T-helper 1 cell (primary cell): ENCODE results near the gene PTPA.

Source experiments
- DNase-seq, 5 donors: peaks; one replicate each; pipeline ENCODE4 v3.0.0-alpha.2; 2012 to 2020

The PTPA gene

DNA sequence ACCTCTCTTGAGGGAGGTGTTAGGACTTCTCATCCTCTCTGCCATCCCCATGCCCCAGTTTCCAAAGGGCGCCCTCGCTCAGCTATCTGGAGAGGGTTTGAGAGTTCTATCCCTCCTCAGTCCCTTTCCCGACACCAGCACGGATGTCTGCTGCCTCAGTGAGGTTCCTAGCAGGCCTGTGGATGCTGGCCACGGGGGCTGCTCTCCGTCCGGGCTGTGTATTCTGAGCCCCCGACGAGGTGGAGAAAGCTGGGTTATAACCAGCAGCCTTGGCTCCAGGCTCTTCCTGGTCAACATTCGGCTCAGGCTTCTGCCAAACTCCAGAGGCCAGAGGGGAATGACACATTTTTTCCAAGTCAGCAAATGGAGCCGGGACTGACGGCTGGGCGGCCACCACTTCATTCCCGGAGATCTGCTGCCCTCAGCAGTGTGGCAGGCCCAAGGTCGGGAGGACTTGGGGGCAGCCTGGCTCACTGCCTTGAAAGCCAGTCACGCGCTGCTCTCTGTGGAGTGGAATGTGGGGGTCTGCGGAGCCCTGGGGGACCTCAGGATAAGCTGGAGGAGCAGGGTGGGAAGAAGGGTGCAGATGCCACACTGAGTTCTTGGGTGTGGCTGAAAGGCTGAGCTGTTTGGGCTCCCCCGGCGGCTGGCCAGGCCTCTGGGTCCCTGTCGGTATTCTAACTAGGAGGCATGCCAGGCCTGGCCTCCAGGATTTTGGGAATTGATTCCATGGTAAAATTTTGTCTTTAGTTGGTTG lies 27.4 kb downstream of the PTPA start:
- DNase-seq = no peak

GRCh38 chr9:129139233-129139992 lies 28.2 kb downstream of the PTPA start:
- DNase-seq = peak; percentile 40 to 78 (median 65)

GRCh38 chr9:129139993-129140396 lies 28.8 kb downstream of the PTPA start:
- peak; percentile 41 to 92 (median 68) for DNase-seq

GRCh38 chr9:129140397-129141065 lies 29.3 kb downstream of the PTPA start:
- no peak for DNase-seq

DNA sequence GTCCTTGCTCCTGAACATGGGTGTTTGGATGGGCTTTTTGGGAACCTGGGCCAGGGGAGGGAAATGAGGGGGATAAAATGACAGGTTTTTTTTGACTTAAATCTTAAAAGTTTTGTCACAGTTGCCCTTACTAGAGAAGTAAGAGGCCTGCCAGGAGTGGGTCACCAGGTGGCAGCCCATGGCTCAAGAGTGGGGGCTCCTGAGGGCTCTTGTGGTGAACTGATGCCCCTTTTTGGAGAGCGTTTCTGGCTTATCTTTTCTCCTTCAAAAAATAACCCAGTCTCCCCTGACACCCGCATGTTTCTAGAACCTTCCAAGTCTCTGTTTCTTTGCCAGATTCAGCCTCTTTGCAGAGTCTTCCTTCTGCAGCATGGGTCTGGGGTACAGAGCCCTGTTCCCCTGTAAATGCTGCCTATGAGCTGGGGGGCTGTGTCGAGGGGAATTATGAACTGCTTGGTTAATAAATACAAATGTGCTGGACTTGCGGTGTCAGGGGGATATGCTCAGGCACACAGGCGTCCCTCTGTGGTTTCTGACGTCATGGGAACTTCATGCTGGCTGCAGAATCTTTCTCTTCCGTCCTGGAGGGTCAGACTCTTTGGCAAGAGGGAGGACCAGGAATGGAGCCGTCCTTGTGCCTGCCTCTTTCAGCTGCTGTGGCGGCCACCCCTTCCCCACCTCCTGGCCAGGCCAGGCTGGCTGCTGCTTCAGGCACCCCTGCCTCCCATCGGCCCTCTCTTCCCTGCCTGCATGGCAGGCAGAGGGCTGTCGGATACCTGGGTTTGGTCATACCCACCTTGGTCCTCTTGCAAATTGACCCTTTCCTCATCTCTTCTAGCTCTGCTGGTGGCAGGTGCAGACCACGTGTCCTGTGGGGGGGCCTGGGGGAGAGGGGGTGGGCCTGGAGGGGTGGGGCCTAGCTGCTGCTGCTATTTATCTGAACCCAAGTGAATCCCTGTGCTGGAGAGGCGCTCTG lies 30.1 kb downstream of the PTPA start:
- DNase-seq = peak in 1 of 5 donors; percentile 11

DNA sequence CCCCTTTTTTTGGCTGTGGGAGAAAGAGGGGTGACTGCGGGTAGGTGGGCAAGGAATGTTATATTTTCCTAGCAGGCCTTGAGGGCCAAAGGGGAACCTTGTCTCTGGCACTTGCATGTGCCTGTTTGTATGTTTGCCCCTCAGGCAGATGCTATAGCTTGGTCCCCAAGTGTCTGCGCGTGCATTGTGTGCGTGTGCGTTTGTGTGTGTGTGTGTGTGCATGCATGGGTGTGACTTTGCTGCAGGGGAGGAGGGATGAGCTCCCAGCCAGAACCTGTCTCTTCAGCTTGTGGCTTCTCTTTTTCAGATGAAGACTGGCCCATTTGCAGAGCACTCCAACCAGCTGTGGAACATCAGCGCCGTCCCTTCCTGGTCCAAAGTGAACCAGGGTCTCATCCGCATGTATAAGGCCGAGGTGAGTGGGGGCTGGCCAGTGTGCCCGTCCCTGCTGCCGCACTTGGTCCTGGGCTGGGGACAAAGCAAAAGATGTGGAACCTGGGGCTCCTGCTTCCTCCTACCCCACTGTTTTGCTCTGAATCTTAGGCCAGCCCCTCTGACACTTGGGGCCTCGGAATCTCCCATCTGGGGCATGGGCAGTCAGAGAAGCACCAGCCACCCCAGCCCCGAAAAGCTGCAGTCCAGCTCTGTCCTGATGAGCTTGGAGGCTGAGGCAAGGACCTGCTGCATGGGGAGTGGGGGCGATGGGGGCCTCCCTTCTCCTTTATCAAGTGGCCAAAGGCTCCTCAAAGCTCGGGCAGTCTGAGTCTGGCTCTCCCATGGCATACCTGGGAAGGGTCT lies 31.1 kb downstream of the PTPA start:
- DNase-seq = no peak

- peak; percentile 41 to 69 (median 61) for DNase-seq
Observed at GRCh38 chr9:129143031-129143927, 32.1 kb downstream of the PTPA start.

GRCh38 chr9:129145316-129145715 lies 34.1 kb downstream of the PTPA start:
- DNase-seq = no peak

- no peak for DNase-seq
Observed at GRCh38 chr9:129145841-129146292, 34.7 kb downstream of the PTPA start.

DNA sequence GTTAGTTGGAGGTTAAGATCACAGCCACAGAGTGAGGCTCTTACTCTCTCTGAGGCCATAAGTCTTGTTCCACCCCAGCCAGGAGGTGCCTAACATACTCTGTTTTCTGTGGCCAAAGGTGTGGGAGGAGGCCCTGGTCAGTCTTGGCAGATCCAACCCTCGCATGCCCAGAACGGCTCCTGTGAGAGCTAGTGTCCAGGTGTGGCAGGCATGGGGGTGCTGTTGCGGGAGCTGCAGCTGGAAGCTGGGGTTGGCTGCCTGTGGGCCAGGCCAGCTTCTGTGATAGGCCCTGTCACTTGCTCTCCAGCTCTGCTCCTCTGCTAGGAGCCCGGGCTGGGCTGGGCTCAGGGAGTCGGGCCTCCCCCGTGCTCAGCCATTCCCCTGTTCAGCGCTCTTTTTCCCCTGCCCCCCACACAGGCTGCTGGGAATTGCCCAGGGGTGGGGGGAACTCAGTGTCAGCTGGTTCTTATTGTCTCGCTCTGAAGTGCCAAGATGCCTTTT lies 35.3 kb downstream of the PTPA start:
- DNase-seq = no peak

DNA sequence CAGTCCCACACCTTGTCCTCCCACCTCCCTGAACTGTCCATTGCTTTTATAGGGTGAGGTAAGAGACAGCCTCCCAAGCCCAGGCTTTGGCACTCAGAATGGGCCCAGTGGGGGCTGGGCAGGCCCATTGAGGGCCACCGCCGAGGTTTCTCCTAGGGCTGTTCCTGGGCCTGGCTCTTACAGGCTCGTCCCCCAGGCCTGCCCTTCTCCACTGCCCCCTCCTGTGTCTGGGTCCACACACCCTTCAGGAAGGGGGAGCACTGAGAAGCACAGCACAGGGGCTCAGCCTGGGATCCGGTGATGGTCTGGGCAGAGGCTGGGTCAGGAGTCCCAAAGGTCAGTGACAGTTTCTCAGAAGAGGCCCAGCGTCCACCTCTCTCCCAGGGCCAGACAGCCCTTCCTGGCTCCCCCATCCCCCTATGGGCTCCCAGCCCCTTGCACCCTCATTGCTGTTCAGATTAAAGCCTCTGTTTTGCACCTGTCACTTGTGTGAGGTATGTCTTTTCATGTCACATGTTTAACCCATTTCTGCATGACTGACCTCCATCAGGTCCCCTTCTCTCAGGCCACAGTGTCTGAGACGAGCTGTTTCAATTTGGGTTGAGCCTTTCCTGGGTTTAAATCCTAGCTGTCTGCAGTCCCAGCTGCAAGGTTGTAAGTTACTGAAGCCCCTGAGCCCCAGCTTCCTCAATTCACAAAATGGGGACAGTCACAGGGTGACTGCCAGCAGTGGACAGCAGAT lies 37.4 kb downstream of the PTPA start:
- no peak for DNase-seq

DNA sequence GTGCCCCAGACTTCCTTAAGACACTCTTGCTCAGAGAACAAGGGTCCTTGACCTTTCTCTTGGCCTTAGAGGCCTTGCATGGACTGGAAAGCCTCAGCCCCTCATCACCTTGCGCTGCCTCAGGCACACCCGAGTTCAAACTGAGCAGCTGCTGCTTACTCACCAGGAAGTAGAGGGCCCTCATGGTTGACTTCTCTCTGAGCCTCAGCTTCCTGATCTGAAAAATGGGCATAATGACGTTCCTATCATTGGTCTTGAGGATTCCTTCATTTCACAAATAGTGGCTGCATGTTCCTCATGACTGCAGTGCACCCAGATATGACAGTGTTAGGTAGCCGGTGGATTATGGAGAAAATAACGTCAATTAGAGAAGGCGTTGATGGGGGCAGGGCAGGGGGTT lies 38.2 kb downstream of the PTPA start:
- no peak for DNase-seq

DNA sequence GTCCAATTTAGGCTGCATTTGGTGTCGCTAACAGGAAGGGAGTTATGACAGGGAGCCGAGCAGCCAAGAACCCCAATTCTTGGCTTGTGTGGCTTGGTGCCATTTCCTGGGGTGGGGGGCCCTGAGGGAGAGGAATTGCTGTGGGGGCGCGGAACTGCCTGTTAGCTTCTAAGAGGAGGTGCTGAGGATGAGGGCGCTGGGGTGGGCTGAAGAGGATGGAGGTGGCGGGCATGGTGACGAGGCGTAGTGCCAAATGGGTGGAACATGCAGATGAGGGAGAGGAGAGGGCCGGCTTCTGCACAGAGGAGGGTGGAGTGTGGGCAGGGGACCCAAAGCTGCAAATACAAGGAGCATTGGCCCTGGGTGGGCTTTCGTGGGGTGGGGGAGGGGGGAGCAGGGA lies 38.9 kb downstream of the PTPA start:
- no peak for DNase-seq

GRCh38 chr9:129150672-129151211 lies 39.5 kb downstream of the PTPA start:
- no peak for DNase-seq

- no peak for DNase-seq
Observed at GRCh38 chr9:129151469-129151868, 40.3 kb downstream of the PTPA start.

DNA sequence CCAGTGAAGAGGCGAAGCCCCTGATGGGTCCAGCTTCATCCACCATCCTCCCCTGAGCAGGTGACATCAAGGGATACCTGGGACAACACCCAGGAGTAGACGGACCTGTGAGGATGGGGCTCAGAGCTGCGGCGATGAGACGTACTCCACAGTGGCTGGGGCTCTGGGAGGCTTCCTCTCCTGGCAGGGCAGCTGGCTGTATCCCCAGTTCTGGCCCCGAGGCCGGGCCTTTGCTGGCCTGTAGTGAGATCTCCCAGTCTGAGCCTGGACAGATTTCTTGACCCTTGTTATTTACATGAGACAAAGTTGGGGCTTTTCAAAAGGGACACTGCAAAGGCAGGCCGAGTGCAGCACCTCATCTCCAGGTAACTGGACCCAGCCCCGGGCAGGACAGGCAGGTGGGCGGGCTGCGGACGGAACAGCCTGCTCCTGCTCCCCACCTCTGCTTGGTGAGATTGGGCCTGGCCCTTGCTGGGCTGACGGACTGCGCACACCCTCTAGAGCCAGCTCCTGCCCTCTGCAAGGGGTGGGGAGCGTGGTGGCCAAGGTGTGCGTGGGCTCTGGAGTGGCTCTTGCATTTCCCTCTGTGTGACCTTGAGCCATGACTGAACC lies 43.8 kb downstream of the PTPA start:
- DNase-seq = no peak

- DNase-seq = no peak
Observed at GRCh38 chr9:129156163-129156562, 44.9 kb downstream of the PTPA start.

DNA sequence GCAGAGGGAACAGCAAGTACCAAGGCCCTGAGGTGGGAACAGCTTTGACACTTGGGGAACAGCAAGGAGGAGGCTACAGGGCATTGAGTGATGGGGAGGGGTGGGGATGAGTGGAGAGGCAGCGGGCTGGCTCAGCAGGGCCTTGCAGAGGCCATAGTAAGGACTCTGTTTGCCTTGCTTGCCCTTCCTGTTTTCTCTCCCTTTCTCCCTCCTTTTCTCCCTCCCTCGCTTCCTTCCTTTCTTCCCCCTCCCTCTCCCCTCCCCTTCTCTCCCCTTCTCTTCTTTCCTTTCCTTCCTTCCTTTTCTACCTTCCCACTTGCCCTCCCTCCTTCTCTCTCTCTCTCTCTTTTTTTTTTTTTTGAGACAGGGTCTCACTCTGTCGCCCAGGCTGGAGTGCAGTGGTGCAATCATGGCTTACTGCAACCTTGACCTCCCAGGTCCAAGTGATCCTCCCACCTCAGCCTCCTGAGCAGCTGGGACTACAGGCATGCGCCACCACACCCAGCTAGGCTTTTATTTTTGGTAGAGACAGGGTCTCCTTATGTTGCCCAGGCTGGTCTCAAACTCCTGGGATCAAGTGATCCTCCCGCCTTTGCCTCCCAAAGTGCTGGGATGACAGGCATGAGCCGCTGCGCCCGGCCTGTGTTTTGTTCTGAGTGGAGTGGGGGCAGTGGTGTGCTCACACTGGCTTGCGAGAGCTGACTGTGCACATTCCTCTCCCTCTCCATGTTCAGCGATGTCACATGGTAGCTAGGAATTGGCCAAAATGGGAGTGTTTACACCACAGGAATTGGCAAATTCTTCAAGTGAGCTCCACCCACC lies 49.7 kb downstream of the PTPA start:
- no peak for DNase-seq
